ENCODE data around the gene YWHAE.

YWHAE gene

DNA sequence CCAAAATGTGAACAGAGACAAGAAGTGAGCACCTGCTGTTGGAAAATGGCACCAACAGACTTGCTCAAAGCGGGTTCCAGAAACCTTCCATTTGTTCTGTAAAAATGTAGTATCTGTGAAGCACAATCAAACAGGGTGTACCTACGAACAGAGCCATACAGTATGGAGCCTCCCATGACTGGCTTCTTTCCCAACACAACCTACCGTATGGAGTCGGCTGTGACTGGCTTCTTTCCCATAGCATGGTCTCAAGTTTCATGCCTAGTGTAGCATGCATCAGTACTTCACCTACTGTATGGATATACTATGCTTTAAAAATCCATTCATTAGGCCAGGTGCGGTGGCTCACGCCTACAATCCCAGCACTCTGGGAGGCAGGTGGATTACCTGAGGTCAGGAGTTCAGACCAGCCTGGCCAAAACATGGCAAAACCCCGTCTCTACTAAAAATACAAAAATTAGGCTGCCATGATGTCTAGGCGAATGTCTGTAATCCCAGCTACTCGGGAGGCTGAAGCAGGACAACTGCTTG, 26.2 kb downstream of the YWHAE start:
- no peak overlapping the region for H3K4me3 ChIP-seq (ENCODE audit: control insufficient read depth, low read depth, low read length)
- DNase-seq (ENCODE audit: low read depth): no peak
- TF ChIP-seq, protein P1, sequence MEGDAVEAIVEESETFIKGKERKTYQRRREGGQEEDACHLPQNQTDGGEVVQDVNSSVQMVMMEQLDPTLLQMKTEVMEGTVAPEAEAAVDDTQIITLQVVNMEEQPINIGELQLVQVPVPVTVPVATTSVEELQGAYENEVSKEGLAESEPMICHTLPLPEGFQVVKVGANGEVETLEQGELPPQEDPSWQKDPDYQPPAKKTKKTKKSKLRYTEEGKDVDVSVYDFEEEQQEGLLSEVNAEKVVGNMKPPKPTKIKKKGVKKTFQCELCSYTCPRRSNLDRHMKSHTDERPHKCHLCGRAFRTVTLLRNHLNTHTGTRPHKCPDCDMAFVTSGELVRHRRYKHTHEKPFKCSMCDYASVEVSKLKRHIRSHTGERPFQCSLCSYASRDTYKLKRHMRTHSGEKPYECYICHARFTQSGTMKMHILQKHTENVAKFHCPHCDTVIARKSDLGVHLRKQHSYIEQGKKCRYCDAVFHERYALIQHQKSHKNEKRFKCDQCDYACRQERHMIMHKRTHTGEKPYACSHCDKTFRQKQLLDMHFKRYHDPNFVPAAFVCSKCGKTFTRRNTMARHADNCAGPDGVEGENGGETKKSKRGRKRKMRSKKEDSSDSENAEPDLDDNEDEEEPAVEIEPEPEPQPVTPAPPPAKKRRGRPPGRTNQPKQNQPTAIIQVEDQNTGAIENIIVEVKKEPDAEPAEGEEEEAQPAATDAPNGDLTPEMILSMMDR (IDR thresholded peaks at IDR 0.05; ENCODE audit: control insufficient read depth, insufficient read depth, low read depth, low read length, missing control alignments): no peak

DNA sequence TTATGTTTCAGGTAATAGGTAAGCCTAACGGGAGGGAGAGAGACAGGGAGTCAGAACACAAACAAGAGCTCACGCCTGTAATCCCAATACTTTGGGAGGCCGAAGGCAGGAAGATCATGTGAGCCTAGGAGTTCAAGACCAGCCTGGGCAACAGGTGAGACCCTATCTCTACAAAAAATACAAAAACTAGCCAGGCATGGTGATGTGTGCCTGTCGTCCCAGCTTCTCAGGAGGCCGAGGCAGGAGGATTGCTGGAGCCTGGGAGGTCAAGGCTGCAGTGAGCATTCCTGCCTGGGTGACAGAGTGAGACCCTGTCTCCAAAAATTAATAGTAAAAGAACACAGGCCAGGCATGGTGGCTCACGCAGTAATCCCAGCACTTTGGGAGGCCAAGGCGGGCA, 27.4 kb downstream of the YWHAE start:
- TF ChIP-seq, protein P1 (IDR thresholded peaks at IDR 0.05; ENCODE audit: control insufficient read depth, insufficient read depth, low read depth, low read length, missing control alignments): no peak
- no peak for DNase-seq (ENCODE audit: low read depth)
- no peak overlapping the region for H3K4me3 ChIP-seq (ENCODE audit: control insufficient read depth, low read depth, low read length)

DNA sequence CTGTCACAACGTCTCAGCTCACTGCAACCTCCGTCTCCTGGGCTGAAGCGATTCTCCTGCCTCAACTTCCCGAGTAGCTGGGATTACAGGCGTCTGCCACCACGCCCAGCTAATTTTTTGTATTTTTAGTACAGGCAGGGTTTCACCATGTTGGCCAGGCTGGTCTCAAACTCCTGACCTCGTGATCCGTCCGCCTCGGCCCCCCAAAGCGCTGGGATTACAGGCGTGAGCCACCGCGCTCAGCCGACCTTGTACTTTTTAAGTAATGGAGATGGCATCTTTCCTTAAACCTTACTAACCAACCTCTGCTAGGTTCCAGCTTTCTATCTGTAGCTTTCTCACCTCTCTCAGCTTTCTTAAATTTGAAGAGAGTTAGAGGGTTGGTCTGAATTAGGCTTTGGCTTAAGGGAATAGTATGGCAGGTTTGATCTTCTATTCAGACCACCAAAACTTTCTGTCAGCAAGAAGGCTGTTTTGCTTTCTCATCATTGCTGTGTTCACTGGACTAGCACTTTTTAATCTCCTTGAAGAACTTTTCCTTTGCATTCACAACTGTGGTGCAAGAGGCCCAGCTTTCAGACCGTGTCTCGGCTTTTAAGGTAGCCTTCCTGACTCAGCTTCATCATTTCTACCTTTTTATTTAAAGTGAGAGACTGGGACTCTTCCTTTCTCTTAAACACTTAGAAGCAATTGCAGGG, 28.0 kb downstream of the YWHAE start:
- no peak for DNase-seq (ENCODE audit: low read depth)
- H3K4me3 ChIP-seq (ENCODE audit: control insufficient read depth, low read depth, low read length): no peak overlapping the region
- TF ChIP-seq, protein P1 (IDR thresholded peaks at IDR 0.05; ENCODE audit: control insufficient read depth, insufficient read depth, low read depth, low read length, missing control alignments): no peak

DNA sequence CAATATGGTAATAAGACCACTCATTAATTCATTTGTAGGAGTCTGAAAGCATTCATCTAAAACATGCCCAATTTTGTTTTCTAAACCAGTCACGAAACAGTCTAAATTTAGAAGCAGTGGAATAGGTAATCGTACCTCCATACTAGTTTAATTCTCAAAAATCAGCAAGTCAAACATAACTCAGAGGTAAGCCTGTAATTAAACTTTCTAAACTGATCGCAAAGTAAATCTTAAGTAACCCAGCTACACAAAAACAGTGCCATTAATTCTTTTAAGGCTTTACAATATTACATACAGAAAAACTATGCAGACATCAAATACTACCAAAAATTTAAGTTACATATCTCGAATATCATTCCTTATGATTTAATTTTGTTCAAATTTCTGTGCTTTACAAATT, 31.4 kb downstream of the YWHAE start:
- TF ChIP-seq, protein P1 (IDR thresholded peaks at IDR 0.05; ENCODE audit: control insufficient read depth, insufficient read depth, low read depth, low read length, missing control alignments): no peak
- H3K4me3 ChIP-seq (ENCODE audit: control insufficient read depth, low read depth, low read length): no peak overlapping the region
- no peak for DNase-seq (ENCODE audit: low read depth)

DNA sequence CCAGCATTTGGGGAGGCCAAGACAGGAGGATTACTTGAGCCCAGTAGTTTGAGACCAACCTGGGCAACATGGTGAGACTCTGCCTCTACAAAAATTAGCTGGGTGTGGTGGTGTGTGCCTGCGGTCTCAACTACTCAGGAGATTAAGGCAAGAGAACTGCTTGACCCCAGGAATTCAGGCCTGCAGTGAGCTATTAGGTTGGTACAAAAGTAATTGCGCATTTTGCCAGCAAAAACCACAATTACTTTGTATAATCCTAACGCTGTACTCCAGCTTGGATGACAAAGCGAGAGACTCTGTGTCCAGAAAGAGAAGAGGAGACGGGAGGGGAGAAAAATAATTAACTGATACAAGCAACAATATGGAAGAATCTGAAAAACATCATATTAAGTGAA, 32.7 kb downstream of the YWHAE start:
- no peak for DNase-seq (ENCODE audit: low read depth)
- TF ChIP-seq, protein P1 (IDR thresholded peaks at IDR 0.05; ENCODE audit: control insufficient read depth, insufficient read depth, low read depth, low read length, missing control alignments): no peak
- no peak overlapping the region for H3K4me3 ChIP-seq (ENCODE audit: control insufficient read depth, low read depth, low read length)

DNA sequence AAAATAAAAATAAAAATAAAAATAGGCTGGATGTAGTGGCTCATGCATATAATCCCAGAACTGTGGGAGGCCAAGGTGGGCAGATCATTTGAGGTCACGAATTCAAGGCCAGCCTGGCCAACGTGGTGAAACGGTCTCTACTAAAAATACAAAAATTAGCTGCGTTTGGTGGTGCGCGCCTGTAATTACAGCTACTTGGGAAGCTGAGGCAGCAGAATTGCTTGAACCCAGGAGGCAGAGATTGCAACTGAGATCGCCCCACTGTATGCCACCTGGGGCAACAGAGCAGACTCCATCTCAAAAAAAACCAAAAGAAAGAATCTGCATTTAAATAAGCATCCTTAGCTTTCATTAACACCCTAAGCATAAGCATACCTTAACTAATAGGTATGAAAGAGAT, 33.8 kb downstream of the YWHAE start:
- TF ChIP-seq, protein P1 (IDR thresholded peaks at IDR 0.05; ENCODE audit: control insufficient read depth, insufficient read depth, low read depth, low read length, missing control alignments): no peak

More for the DNA sequence above, 33.8 kb downstream of the YWHAE start:
- no peak for DNase-seq (ENCODE audit: low read depth)
- H3K4me3 ChIP-seq (ENCODE audit: control insufficient read depth, low read depth, low read length): no peak overlapping the region

All from AG09309 (cell line).